Posterior cingulate gyrus (tissue), 11 donors: ENCODE measurements around the gene SMAD3.

ENCODE experiments used
- DNase-seq, 10 donors: peaks; one replicate each; pipeline versions ENCODE4 v3.0.0 to v3.0.0-alpha.2; 2020 to 2021; ENCODE audit warnings: mixed read lengths in 3 of 10
- intact Hi-C: fragments of 100-400 bp; cut with DNase I; formaldehyde crosslinking; loops from one replicate; pipeline ENCODE4 v1.15.1; 2023

Gene SMAD3

GRCh38 chr15:67033571-67034044 lies 31.8 kb upstream of the SMAD3 start:
- DNase-seq: peak in 3 of 10 donors; percentile 23 to 88 (median 77)
- intact Hi-C loops: no loop called here

DNA sequence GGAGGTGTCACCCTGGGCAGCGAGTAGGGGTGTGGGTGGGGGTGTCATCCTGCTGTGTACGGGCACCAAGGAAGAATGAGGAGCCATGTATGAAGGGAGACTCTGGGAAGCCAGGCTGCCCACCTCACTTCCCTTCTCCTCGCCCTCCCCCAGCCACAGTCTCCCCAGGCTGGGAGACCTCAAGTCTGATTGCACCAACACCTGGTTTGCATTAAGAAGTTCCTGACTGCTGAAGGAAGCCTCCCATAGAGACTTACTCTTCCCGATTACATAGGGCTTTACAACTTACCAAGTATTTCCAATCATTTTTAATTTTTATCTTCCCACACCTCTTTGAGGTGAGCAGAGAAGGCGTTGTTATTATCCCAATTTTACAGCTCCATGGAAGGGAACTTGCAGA lies 29.5 kb upstream of the SMAD3 start:
- no peak for DNase-seq
- intact Hi-C loops: no loop called here

DNA sequence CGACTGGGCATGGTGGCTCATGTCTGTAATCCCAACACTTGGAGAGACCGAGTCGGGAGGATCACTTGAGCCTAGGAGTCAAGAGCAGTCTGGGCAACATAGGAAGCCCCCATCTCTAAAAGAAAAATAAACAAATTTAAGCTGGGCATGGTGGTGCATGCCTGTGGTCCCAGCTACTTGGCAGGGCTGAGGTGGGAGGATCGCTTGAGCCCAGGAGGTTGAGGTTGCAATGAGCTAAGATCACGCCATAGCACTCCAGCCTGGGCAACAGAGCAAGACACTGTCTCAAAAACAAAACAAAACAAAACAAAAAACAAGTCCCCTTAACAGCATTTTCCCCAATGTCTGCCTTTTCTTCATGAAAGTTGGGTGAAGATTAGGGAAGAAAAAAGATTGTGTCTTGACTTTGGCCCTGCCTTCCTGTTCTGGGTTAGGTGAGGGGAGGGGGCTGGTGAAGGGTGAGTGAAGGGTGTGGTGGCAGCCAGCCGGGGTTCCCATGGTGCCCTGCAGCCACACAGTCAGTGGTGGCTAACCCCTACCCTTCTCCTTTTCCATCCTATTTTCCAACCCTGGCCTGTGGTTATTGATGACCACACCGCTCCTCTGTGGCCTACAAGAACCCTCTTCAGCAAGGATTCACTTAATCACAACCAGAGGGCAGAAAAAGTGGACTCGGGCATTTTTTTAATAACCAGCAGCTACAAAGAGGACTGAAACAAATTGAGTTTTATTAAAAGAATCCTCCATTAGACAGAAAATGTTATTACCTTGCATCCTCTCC lies 28.4 kb upstream of the SMAD3 start:
- no peak for DNase-seq
- intact Hi-C loops: no loop called here

DNA sequence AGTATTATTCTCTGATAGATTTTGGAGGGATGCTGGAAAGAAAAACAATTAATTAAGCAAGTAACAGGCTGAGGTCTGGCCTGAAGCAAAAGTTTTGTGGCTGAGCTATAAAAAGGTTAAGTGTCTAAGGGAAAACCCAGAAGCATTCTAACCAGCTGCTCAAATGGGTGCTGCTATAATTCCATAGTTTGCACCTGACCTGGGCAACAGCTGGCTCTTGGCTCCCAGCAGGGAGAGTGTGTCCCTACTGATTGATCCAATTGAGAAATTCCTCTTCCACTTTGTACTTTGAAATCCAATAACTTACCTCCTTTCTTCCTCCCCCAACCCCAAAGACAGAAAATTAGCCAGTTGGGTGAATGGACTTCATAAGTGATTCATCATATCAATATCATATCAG lies 27.7 kb upstream of the SMAD3 start:
- intact Hi-C loops: no loop called here

DNA sequence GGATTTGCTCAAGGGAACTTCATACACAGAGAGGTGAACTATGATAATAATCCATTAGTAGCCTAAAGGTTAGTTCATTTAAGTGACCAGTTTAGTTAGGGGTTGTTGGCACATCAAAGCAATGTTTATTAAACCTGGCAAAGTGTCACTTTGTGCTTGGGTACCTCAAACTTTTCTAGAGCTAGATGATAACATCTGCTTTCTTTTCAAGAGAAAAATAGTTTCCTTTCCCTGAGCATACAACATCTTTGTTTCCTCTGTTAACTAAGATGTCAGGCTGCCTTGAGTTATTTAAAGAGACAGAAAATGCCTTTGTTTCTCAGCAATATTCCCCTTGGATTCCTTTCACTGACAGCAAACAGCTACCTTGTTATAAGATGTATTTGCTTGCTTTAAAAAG lies 26.7 kb upstream of the SMAD3 start:
- intact Hi-C loops: no loop called here
- no peak for DNase-seq

More for the DNA sequence above, 27.7 kb upstream of the SMAD3 start:
- no peak for DNase-seq

DNA sequence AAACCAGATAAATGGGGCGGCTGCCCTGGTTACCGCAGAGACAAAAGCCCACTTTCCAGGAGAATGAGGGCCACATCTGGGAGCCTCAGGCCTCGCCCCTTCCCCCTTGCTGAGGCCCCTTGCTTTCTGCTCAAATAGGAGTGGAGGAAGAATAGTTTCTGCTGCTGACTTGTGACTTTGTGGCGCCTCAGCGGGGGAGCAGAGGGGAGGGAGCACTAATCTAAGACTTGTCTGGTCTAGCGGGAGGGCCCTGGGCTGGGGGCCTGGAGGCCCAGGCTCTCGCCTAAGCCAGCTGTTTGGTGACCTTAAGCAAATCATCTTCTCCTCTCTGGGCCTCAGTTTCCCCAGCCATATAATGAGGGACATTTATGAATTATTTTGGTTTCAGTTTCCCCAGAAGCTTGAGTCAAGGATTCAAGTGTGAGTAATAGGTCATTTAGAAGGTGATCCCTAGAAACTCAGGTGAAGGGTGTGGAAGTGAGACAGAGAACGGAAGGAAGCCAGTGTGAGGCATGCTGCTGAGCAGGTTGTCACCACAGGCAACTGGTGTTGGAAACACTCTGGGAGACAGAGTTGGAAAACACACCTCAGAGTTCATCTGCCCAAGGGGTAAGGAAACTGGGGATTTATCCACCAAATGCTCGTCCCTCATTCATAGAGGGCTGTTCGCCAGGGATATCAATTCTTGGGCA lies 25.9 kb upstream of the SMAD3 start:
- intact Hi-C loops: no loop called here
- DNase-seq: no peak

- intact Hi-C loops: no loop called here
- DNase-seq: no peak
Observed at GRCh38 chr15:67040277-67040676, 25.1 kb upstream of the SMAD3 start.

DNA sequence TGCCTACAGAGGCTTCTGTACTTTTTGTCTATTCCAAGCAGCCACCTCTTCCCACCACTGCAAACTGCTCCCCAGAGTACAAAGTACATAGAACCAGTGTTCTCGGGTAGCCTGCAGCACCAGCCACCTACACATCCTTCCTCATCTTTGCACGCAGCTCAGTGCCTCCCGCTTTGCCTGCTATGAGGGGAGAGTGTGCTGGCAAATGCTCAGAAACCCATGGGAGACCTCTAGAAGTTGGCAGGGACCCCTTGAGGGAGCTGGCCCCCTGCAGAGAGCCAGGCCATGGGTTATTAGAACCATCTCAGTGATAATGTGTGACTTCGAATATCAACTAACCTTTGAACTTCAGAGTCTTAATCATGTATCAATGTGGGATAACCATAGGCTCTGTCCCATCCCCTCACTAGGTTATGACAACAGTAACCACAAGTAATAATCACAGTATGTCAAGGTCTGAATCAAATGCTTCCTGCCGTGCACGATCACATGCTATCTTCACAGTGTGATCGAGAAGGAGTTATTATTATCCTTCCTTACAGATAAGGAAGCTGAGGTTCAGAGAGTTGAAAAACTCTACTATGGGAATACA lies 22.8 kb upstream of the SMAD3 start:
- peak in 6 of 10 donors; percentile 23 to 92 (median 72) for DNase-seq
- intact Hi-C loops: no loop called here

DNA sequence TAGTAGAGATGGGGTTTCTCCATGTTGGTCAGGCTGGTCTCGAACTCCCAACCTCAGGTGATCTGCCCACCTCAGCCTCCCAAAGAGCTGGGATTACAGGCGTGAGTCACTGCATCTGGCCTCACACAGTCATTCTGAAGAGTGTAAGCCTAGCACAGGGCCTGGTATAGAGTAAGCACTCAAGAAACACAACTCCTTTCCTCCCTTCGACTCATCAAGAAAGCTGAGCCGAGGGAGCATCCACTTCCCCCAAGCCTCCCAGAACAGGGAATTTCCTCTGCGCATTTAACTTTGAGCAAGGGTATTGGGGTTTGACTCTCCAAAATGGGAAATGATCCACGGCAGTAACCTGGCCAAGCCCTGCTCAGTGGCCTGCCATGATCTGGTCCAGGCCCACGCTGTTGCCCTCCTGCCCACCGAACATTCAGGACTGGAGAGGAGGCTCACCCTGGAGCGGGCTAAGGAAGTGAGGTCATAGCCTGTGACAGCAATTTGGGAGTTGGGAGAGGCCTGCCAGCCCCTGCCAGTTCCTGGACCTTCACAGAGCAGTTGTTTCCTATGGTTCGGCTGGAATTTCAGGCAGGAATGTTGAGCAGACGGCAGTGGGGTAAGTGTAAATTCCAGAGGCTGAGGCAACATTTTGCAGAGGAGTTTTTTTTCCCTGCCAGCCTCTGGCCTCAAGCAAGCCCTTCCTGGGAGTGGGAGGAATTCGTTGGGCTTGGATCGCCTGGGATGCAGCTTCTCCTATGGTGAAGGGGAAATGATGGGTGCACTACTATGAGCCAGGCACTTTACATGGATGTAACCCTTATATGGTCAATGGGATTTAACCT lies 21.2 kb upstream of the SMAD3 start:
- intact Hi-C loops: no loop called here
- DNase-seq: peak in 1 of 10 donors; percentile 87

- intact Hi-C loops: no loop called here
- DNase-seq: no peak
Observed at GRCh38 chr15:67047149-67047661, 18.2 kb upstream of the SMAD3 start.

DNA sequence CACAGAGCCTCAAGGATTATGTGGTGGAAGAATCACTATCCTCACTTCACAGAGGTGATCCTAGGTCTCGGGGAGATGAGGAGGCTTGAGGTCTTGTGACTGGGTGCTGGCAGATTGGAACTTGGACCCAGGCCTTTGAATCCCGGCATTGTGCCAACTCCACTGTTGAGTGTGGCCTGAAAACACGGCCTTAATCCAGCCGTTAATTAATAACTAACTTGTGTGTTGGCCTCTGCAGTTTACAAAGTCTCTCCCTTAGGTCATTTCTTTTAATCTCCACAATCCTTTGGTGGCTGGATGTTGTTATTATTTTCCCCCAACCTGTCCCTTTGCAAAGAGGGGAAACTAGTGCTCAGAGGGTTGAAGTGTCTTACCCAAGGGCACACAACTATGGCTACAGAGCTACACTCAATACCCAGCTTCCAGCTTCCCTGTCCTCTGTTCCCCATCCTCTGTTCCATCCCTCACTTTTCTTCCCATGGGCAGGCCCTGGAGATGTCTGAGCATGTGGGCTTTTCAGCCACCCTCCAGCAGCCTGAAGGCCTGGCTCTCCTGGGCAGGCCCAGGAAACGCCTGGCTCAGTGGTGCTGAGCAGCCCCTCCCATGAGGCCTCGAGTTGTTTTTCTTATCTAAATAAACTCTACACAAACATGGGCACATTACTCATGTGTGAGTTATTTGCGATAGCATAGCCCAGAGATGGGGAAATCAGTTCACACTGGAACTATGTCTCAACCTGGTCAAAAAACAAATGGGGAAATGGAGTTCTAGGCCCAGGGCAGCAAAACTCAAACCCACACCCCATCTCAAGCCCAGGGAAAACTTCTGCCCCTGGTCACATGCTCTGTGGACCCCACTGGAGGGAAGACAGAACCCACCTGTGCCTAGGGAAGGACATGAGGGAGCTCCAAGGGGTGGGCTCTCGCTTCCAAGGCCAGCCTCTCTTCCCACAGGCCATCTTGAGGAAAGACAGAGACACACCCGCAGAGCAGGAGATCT lies 16.8 kb upstream of the SMAD3 start:
- no peak for DNase-seq
- intact Hi-C loops: no loop called here

- intact Hi-C loops: no loop called here
- DNase-seq: no peak
Observed at GRCh38 chr15:67049351-67050044, 15.9 kb upstream of the SMAD3 start.

- intact Hi-C loops: no loop called here
- DNase-seq: no peak
Observed at GRCh38 chr15:67050062-67050461, 15.3 kb upstream of the SMAD3 start.

DNA sequence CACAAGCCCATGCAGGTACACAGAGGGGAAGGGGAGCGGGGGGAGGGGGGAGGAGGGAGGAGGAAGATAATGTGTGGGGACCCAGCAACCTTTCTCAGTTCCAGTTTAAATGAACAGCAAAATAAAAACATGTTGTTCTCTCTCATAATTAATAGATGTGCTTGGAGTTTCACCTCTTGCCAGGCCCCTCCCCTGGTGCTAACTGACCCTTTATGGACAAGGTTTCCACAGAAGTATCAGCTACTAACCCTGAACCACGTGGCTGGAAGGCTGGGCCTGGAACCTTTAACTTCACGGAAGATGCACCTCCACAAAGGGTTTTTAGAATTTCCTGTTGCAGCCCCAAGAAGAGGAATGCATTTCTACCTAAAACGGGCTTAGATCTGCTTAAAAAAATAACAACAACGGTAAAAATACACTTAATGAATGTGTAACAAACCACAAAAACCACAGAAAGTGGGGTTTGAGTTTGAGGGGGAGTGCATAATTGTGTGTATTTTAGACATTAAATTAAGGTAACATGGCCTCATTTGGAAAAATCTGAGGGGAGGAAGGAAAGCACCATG lies 14.8 kb upstream of the SMAD3 start:
- intact Hi-C loops: no loop called here
- DNase-seq: no peak

GRCh38 chr15:67051088-67052045 lies 14.0 kb upstream of the SMAD3 start:
- DNase-seq: no peak
- intact Hi-C loops: no loop called here

DNA sequence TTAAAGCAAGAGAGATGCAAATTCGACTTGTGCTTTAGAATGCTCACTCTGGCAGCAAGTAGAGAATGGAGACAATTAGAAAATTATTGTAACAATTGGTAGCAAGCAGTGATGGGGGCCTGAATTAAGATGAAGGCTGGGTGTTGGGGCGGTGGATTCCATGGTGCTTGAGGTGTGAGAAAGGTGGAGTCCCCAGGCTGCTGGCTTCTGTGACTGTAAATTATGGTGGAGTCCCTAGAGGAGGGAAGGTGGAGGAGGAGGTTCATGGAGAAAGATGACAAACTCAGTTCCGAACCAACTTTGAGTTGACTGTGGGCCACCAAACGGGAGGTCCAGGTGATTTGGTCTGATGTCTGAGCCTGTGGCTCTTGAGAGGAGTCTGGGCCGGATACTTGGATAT lies 10.7 kb upstream of the SMAD3 start:
- intact Hi-C loops: no loop called here
- DNase-seq: no peak

- DNase-seq: no peak
- intact Hi-C loops: no loop called here
Observed at GRCh38 chr15:67059127-67059553, 6.3 kb upstream of the SMAD3 start.
